AG04450 (cell line): ENCODE data around the gene ALPL. TPM values are rescaled to one million over a fixed set of nuclear protein-coding genes. Genes with fewer than 3 reads are reported as not detected.

Experiments used
- CTCF ChIA-PET: fragments of 300-600, 350-600 bp; formaldehyde crosslinking; extraction: SDS; loops from one replicate; lab custom pipeline; 2022; ENCODE audit warnings: antibody characterized with exemption, inconsistent platforms; lab: Charles Lee
- POLR2A ChIA-PET: fragments of 350-600 bp; formaldehyde crosslinking; extraction: SDS; loops from one replicate; lab custom pipeline; 2021; ENCODE audit warnings: antibody characterized with exemption, inconsistent platforms; lab: Yijun Ruan, JAX
- DNase-seq: peaks from one replicate; pipeline ENCODE4 v3.0.0-alpha.2; 2011; ENCODE audit warnings: low read depth, low spot score
- H3K27ac ChIP-seq: one replicate; pipeline ENCODE4 v1.5.1; 2012; ENCODE audit warnings: low read depth, low read length, control low read depth
- H3K27me3 ChIP-seq: one replicate; pipeline ENCODE4 v1.6.0; 2012; ENCODE audit warnings: low read length; ENCODE audit not compliant: control insufficient read depth, insufficient read depth
- H3K4me3 ChIP-seq: 2 replicates; pipeline ENCODE4 v1.5.1; 2011; ENCODE audit warnings: mild to moderate bottlenecking, low read depth, low read length, control low read depth
- H3K9me3 ChIP-seq: 2 replicates; pipeline ENCODE4 v1.5.1; 2012; ENCODE audit warnings: low read length; ENCODE audit not compliant: control insufficient read depth, insufficient read depth
- CTCF ChIP-seq: IDR thresholded peaks from 2 replicates; pipeline ENCODE4 v1.5.1; 2011; ENCODE audit warnings: low read depth, low read length, control low read depth, inconsistent platforms
- polyA plus RNA-seq: library from polyadenylated mRNA; depleted of rRNA; stranded (reverse); fragments of >200 nt; gene quantifications from 2 replicates; pipeline ENCODE4 v1.2.3, GENCODE V29; 2011

The ALPL gene
- polyA plus RNA-seq, 1 experiment = 1.8 TPM

GRCh38 chr1:21544095-21544494 lies 34.9 kb downstream of the ALPL start:
- DNase-seq = no peak
- no peak for TF ChIP-seq CTCF
- no peaks in the 10 kb centered on the region for H3K9me3 ChIP-seq
- CTCF ChIA-PET = no interaction called here
- peaks cover 5% of the 10 kb centered on the region for H3K27me3 ChIP-seq
- POLR2A ChIA-PET = no interaction called here
- no peak overlapping the region for H3K27ac ChIP-seq
- H3K4me3 ChIP-seq = no peak overlapping the region

GRCh38 chr1:21546122-21546825 lies 37.1 kb downstream of the ALPL start:
- Histone ChIP-seq H3K27me3 (no peaks in the 10 kb centered on the region), H3K4me3 (no peak overlapping the region), H3K9me3 (no peaks in the 10 kb centered on the region), H3K27ac (no peak overlapping the region)
- DNase-seq = no peak
- no peak for TF ChIP-seq CTCF
- ChIA-PET POLR2A (no interaction called here), CTCF (no interaction called here)

GRCh38 chr1:21547876-21548275 lies 38.7 kb downstream of the ALPL start:
- Histone ChIP-seq H3K4me3 (no peak overlapping the region), H3K27ac (no peak overlapping the region), H3K27me3 (no peaks in the 10 kb centered on the region), H3K9me3 (no peaks in the 10 kb centered on the region; the same call in 1 of the 2 replicates)
- ChIA-PET POLR2A (no interaction called here), CTCF (interaction anchor here (1.7 kb wide), 1 partner anchor 12 kb away, joined by 6 read pairs; no protein-coding TSS in a partner anchor)
- TF ChIP-seq CTCF = no peak
- DNase-seq = no peak

- no peak overlapping the region for H3K27ac ChIP-seq
- no peak for DNase-seq
- no peaks in the 10 kb centered on the region; the same call in 1 of the 2 replicates for H3K9me3 ChIP-seq
- TF ChIP-seq CTCF = no peak
- H3K4me3 ChIP-seq = no peak overlapping the region
- POLR2A ChIA-PET = interaction anchor here (0.5 kb wide), 1 partner anchor 70 kb away, joined by 6 read pairs; no protein-coding TSS in a partner anchor
- no peaks in the 10 kb centered on the region for H3K27me3 ChIP-seq
- CTCF ChIA-PET = no interaction called here
Measured at GRCh38 chr1:21550097-21550496, 40.9 kb downstream of the ALPL start.

- Histone ChIP-seq H3K4me3 (no peak overlapping the region), H3K27ac (no peak overlapping the region), H3K27me3 (no peaks in the 10 kb centered on the region), H3K9me3 (no peaks in the 10 kb centered on the region; the same call in 1 of the 2 replicates)
- ChIA-PET POLR2A (interaction anchor here (0.5 kb wide), 1 partner anchor 216 kb away, joined by 3 read pairs; no protein-coding TSS in a partner anchor), CTCF (no interaction called here)
- TF ChIP-seq CTCF = no peak
- DNase-seq = no peak
Measured at GRCh38 chr1:21550866-21551475, 41.7 kb downstream of the ALPL start.
